ENCODE data around the gene SPAG7.

Gene SPAG7

DNA sequence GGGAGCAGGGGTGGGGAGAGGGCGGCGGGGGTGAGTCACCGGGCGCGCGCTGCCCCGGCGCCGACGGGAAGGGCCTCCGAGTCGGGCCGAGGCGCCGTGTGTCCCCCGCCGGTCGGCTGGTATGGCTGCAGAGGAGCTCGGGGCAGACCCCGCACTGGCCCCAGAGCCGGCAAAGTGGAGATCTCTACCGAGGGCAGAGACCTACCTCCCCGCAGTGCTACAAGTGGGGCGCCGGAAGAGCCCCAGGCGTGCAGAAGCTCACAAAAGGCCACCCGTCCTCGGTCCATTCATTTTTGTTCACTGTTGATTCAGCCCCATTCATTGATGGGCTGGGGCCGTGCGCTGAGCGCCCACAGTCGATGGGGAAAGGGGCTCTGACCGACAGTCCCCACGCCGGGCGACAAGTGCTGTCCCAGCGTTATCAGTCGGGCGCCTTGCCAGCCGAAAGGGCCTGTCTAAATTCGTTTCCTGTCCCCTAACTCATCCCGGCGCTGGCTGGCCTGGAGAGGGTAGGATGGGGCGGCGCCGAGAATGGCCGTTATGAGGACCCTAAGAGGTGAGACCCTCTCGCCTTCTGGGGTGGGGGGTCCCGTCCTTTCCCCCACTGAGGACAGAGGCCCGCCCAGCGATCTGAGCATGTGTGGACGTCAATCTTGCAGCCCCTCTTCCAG, 17.4 kb downstream of the SPAG7 start:
- no peak for DNase-seq (ENCODE audit: low read depth)

GRCh38 chr17:4949321-4950074, 18.1 kb downstream of the SPAG7 start:
- DNase-seq (ENCODE audit: low read depth) = no peak

DNA sequence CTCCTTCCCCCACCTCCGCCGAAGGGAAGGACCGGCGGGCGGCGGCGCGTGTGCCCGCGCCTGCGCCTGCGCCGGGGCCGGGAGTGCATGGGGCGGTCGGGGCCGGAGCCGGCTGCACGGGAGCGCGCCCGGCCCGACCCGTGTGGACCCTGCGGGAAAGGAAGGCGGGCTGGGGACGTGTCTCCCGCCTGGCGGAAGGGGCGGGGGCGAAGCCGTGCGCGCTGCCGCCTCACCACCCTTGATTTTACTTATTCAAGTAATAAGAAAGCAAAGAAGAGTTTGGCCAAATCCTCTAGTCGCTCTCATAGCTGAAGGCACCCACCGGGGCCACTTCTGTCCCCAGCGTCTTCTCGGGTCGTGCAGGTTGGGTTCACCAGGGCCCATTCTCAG, 18.7 kb downstream of the SPAG7 start:
- no peak for DNase-seq (ENCODE audit: low read depth)

DNA sequence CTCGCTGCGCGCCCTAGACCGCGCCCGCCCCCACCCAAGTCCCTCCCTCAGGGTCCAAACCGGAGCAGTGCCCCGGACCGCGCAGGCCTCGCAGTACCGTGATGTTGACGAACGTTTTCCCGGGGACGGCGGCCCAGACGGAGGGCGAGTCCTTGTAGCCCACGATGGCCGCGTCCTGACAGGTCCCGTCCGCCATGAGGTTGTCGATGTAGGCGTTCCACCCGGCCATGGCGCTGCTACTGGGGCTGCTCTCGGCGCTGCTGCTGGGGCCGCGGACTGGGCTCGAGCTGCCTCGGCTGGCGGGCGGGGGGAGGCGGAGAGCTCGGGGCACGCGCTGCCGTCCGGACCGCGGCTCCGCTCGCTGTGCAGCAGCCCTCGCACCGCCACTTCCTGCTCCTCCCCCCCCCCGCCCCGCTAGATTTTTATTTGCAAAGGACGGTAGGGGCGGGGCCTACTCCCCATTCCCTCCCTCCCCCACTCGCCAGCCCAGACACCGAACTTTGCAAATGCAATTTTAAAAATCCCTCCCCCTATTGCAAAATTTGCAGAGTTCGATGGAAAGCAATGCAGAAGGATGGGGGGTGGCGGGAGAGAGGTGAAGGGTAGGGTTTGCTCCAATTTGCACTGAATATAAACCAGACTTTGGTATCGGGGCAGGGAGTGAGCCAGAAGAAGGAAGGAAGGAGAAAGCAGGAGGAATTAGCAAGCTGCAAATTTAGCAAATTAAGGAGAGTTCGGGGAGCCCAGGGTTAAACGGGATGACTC, 19.3 kb downstream of the SPAG7 start, which contains the start of gene PFN1:
PFN1 (minus strand) TSS at position 365 of the 765 bp plus-strand sequence; CDS start at position 229, 136 bp downstream.
- peak; percentile 92 for DNase-seq (ENCODE audit: low read depth)

- no peak for DNase-seq (ENCODE audit: low read depth)
These were observed 20.0 kb downstream of the SPAG7 start for GRCh38 chr17:4947411-4948165.

GRCh38 chr17:4947010-4947410, 20.6 kb downstream of the SPAG7 start:
- no peak for DNase-seq (ENCODE audit: low read depth)

GRCh38 chr17:4946312-4946976, 21.2 kb downstream of the SPAG7 start:
- DNase-seq (ENCODE audit: low read depth) = no peak

DNA sequence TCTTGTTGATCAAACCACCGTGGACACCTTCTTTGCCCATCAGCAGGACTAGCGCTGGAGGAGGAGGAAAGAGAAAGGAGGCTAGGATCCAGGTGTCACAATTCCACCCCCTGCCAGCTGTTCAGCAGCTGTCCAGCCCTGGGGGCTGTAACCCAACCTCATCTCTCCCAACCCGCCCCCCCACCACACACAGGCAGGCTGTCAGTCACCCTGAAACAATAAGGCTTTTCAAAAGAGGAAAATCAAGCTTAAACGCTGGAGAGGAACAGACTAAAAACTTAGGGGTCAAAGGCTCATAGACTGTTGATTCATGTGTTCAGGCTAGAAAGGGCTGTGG, 21.7 kb downstream of the SPAG7 start:
- DNase-seq (ENCODE audit: low read depth) = no peak

- DNase-seq (ENCODE audit: low read depth) = peak; percentile 87
These were observed 22.3 kb downstream of the SPAG7 start for GRCh38 chr17:4945176-4945943.

DNA sequence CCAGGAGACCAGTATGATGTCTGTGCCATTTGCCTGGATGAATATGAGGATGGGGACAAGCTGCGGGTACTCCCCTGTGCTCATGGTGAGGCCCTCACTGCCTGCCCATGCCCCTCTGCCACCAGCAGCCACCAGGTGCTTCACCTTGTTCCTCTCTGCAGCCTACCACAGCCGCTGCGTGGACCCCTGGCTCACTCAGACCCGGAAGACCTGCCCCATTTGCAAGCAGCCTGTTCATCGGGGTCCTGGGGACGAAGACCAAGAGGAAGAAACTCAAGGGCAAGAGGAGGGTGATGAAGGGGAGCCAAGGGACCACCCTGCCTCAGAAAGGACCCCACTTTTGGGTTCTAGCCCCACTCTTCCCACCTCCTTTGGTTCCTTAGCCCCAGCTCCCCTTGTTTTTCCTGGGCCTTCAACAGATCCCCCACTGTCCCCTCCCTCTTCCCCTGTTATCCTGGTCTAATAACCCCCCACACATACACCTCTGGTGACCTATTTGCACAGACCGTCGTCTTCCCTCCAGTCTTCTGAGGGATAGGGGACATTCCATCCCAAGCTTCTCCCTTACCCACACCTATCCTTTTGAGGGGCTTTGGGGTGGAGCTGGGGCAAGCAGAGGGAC, 23.0 kb downstream of the SPAG7 start:
- DNase-seq (ENCODE audit: low read depth) = no peak

- no peak for DNase-seq (ENCODE audit: low read depth)
These were observed 23.5 kb downstream of the SPAG7 start for GRCh38 chr17:4944163-4944553.

DNA sequence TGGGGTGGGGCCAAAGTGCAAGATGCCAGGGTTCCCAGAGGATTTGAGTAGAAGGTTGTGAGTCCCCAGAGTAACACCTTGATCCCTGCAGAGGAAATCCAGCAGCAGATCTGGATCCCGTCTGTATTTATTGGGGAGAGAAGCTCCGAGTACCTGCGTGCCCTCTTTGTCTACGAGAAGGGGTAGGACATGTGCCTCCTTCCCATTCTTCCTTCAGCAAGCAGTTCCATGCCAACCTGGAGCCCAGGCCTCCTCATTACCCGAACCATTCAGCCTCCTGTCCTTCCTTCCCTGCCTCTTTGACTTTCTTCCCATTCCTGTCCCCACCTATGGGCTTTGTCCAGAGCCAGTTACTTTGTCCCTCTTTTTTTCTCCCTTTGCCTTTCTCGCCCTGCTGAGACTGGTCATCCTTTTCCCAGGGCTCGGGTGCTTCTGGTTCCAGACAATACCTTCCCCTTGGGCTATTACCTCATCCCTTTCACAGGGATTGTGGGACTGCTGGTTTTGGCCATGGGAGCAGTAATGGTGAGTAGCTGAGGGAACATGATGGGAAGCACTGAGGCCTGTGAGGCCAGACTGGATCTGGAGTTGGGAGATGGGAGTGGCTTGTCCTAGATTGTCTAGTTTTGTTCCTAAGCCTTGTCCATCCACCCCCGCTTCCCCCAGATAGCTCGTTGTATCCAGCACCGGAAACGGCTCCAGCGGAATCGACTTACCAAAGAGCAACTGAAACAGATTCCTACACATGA, 24.7 kb downstream of the SPAG7 start:
- DNase-seq (ENCODE audit: low read depth) = no peak

DNA sequence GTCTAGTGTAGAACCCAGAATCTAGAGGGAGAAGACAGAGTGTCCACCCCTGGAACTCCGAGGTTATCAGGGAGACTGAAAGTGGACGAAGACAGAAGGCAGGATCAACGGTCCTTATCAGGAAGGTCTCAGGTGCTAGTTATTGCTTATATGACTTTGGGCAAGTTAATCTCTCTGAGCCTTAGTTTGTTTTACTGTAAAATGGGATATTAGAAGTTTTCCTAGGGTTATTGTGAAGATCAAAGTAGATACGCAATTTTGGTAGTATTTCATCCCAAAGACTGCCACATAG, 26.4 kb downstream of the SPAG7 start:
- DNase-seq (ENCODE audit: low read depth) = no peak

- no peak for DNase-seq (ENCODE audit: low read depth)
These were observed 26.9 kb downstream of the SPAG7 start for GRCh38 chr17:4940555-4941318.

DNA sequence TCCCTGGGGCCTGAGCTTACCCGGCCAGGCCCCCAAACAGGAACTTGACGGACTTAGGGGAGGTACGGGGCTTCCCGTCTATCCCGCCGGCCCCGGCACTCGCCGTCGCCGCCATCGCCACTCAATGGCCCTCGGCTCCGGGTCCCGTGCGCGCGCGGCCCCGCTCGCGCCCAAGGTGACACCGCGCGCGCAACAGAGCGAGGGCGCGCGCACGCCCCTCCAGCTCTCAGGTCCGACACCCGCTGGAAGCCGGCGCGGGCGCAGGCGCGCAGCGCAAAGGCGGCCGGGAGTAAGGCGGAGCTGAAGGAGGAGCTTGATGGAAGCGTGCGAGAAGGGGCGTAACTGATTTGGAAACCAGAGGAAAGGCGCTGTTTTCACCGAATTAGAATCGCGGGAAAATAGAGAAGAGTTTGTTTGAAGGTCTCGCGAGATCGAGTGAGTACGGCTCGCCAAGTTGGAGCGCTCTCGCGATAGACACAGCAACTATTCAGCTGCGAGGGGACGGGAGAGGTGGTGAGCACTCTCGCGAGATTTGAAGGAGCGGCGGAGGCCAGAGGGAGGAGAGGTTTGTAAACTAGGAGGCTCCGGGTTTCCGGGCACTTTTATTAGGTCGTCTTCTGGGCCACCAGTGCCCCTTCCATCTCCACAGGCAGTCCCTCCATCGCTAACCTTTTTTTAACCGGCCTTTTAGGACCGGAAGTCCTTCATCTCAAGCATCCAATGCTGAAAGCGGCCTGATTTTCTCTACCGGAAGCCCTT, 27.6 kb downstream of the SPAG7 start, which contains the start of the genes RNF167 and SLC25A11:
RNF167 (plus strand) TSS at position 473 of the 759 bp plus-strand sequence. CDS start 642 bp downstream, outside the sequence.
SLC25A11 (minus strand) TSS at position 251 of the 759 bp plus-strand sequence; CDS start at position 115, 136 bp downstream.
- DNase-seq (ENCODE audit: low read depth) = peak; percentile 99

DNA sequence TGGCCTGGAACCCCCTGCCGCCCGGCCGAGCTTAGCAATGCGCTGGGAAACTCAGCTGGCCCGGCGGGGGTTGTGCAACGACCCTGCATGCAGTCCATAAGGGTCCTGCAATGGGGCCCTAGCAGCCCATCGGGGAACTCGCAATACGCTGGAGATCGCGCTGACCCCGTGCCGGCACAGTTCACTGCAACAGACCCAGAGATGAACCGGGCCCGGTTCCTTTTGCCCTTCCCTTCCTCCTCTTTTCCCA, 28.1 kb downstream of the SPAG7 start:
- no peak for DNase-seq (ENCODE audit: low read depth)

GRCh38 chr17:4938688-4939545, 28.7 kb downstream of the SPAG7 start:
- no peak for DNase-seq (ENCODE audit: low read depth)
